ENCODE data around the gene VTN.

VTN gene

DNA sequence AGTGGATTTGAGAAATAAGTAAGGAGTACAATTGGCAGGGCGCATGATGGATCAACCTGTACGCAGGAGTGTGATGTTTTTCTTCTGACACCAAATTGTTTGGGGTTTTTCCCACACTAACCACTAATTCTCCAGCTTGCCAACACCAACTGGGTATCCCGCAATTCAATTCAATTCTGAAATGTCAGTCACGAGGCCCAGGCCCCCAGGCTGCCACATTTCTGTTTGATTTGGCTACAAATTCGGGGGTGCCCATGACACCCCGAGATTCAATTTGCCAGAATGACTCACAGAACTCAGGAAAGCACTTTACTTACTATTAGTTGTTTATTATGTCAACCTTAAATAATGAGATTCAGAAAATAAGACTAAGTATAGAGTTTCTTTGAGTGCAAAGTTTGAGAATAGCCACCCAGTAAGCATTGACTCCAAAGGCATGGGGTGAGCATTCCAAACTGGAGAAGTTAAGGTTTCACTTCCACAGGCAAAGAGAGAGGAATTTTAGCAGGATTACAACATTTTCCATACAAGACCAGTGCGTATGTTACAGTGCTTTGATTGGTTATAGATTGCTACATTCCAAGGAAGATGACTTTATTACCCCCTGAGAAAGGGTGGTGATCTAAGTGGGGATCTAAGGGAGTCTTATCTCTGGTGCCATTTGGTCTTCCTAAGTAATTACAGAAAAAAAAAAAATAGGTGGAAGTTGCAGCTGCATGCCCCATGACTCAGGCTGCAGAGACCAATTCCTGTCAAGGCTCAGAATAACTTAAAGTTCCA, 24.4 kb upstream of the VTN start:
- ATAC-seq: no peak
- 0 out of 2 replicates have a peak, but pooled peaks have one; percentile 19 for TF ChIP-seq ISL1 (CRISPR knock-in tag; IDR thresholded peaks at IDR 0.05)
- TF ChIP-seq, protein P1, sequence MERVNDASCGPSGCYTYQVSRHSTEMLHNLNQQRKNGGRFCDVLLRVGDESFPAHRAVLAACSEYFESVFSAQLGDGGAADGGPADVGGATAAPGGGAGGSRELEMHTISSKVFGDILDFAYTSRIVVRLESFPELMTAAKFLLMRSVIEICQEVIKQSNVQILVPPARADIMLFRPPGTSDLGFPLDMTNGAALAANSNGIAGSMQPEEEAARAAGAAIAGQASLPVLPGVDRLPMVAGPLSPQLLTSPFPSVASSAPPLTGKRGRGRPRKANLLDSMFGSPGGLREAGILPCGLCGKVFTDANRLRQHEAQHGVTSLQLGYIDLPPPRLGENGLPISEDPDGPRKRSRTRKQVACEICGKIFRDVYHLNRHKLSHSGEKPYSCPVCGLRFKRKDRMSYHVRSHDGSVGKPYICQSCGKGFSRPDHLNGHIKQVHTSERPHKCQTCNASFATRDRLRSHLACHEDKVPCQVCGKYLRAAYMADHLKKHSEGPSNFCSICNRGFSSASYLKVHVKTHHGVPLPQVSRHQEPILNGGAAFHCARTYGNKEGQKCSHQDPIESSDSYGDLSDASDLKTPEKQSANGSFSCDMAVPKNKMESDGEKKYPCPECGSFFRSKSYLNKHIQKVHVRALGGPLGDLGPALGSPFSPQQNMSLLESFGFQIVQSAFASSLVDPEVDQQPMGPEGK (CRISPR knock-in tag; IDR thresholded peaks at IDR 0.05; ENCODE audit: borderline replicate concordance): no peak

DNA sequence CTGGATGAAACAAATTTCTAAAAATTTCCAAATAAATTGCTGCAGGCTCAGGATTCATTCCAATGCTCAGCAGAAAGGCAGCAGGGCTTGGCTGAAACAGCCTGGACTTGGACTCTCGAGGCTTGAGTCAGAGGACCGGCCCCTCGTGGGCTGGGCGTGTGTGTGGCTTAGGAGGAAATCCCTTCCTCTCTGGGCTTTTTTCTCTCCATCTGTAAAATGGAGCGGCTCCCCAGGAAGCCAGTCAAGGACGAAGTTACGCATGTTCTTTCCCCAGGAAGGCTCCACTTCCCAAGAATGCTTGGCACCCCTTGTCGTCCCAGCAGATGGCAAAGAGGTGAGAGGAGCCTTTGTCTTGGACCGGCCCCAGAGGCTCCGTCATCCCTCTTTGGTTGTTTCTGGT, 22.4 kb upstream of the VTN start:
- no peak for ATAC-seq
- TF ChIP-seq TCF4 (CRISPR knock-in tag; IDR thresholded peaks at IDR 0.05; ENCODE audit: borderline replicate concordance) (no peak), RARB (CRISPR knock-in tag; IDR thresholded peaks at IDR 0.05) (no peak), CSDC2 (CRISPR knock-in tag; IDR thresholded peaks at IDR 0.05) (no peak), SNAI2 (CRISPR knock-in tag; IDR thresholded peaks at IDR 0.05) (no peak), ESRRG (CRISPR knock-in tag; IDR thresholded peaks at IDR 0.05) (no peak), ZNF70 (CRISPR knock-in tag; IDR thresholded peaks at IDR 0.05) (no peak), ZNF565 (CRISPR knock-in tag; conservative IDR thresholded peaks at IDR 0.05; ENCODE audit: low read depth) (no peak), TOX (CRISPR knock-in tag; IDR thresholded peaks at IDR 0.05; ENCODE audit: borderline replicate concordance) (no peak), ARNTL (CRISPR knock-in tag; IDR thresholded peaks at IDR 0.05; ENCODE audit: borderline replicate concordance, low read depth) (no peak)
- TF ChIP-seq, protein P1 (CRISPR knock-in tag; IDR thresholded peaks at IDR 0.05; ENCODE audit: borderline replicate concordance): no peak
- TF ChIP-seq, protein P2, sequence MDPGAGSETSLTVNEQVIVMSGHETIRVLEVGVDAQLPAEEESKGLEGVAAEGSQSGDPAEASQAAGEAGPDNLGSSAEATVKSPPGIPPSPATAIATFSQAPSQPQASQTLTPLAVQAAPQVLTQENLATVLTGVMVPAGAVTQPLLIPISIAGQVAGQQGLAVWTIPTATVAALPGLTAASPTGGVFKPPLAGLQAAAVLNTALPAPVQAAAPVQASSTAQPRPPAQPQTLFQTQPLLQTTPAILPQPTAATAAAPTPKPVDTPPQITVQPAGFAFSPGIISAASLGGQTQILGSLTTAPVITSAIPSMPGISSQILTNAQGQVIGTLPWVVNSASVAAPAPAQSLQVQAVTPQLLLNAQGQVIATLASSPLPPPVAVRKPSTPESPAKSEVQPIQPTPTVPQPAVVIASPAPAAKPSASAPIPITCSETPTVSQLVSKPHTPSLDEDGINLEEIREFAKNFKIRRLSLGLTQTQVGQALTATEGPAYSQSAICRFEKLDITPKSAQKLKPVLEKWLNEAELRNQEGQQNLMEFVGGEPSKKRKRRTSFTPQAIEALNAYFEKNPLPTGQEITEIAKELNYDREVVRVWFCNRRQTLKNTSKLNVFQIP (CRISPR knock-in tag; IDR thresholded peaks at IDR 0.05; ENCODE audit: borderline replicate concordance, low read depth): no peak
- TF ChIP-seq, protein P3, sequence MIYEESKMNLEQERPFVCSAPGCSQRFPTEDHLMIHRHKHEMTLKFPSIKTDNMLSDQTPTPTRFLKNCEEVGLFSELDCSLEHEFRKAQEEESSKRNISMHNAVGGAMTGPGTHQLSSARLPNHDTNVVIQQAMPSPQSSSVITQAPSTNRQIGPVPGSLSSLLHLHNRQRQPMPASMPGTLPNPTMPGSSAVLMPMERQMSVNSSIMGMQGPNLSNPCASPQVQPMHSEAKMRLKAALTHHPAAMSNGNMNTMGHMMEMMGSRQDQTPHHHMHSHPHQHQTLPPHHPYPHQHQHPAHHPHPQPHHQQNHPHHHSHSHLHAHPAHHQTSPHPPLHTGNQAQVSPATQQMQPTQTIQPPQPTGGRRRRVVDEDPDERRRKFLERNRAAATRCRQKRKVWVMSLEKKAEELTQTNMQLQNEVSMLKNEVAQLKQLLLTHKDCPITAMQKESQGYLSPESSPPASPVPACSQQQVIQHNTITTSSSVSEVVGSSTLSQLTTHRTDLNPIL (CRISPR knock-in tag; IDR thresholded peaks at IDR 0.05; ENCODE audit: low read depth): no peak

DNA sequence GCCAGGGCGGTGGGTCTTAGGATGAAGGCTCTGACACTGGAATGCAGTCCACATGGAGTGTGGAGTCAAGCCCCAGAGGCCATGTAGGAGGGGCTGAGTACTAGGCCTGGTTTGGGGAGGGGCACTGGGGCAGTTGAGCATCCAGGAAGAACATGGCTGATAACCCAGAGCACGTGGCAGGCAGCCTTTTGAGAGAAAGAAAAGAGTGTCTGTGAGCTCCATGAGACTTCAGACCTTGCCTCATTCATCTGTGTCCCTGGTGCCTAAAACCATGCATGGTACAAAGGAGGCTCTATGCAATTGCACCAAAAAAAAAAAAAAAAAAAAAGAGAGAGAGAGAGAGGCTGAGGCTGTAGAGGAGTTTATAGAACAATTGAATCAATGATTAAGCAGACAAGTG, 21.3 kb upstream of the VTN start:
- TF ChIP-seq ESRRG (CRISPR knock-in tag; IDR thresholded peaks at IDR 0.05): no peak
- no peak for TF ChIP-seq ZFP30 (CRISPR knock-in tag; IDR thresholded peaks at IDR 0.05)
- no peak for TF ChIP-seq PPARA (CRISPR knock-in tag; IDR thresholded peaks at IDR 0.05; ENCODE audit: borderline replicate concordance)
- TF ChIP-seq, protein P2 (CRISPR knock-in tag; IDR thresholded peaks at IDR 0.05; ENCODE audit: borderline replicate concordance, low read depth): no peak
- no peak for TF ChIP-seq TOX (CRISPR knock-in tag; IDR thresholded peaks at IDR 0.05; ENCODE audit: borderline replicate concordance)
- no peak for TF ChIP-seq OSR1 (CRISPR knock-in tag; IDR thresholded peaks at IDR 0.05)
- TF ChIP-seq ZNF8 (CRISPR knock-in tag; IDR thresholded peaks at IDR 0.05): no peak
- TF ChIP-seq ZC3H10 (CRISPR knock-in tag; IDR thresholded peaks at IDR 0.05): no peak
- TF ChIP-seq CSDC2 (CRISPR knock-in tag; IDR thresholded peaks at IDR 0.05): no peak
- TF ChIP-seq ISL1 (CRISPR knock-in tag; IDR thresholded peaks at IDR 0.05): no peak
- TF ChIP-seq SNAI2 (CRISPR knock-in tag; IDR thresholded peaks at IDR 0.05): no peak
- TF ChIP-seq ZFP3 (CRISPR knock-in tag; IDR thresholded peaks at IDR 0.05): no peak

DNA sequence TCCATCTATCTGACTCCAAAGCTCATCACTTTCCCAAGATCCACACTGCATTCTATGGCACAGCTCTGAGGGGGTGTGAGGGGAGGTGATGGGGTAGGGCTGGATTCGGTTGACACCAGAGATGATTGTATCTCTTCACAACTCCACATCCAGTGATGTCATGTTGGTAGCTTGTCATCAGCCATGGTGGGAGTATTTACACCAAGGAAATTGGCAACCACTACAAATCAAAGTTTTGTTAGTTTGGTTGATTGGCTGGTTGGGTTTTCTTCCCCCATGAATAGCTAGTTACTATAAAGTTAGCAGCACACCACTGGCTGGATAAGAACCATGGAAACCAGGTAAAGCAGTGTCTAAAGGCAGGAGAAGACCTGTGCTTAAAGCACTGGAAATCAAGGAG, 20.9 kb upstream of the VTN start:
- no peak for ATAC-seq
- TF ChIP-seq CSDC2 (CRISPR knock-in tag; IDR thresholded peaks at IDR 0.05): no peak
- TF ChIP-seq, protein P4, sequence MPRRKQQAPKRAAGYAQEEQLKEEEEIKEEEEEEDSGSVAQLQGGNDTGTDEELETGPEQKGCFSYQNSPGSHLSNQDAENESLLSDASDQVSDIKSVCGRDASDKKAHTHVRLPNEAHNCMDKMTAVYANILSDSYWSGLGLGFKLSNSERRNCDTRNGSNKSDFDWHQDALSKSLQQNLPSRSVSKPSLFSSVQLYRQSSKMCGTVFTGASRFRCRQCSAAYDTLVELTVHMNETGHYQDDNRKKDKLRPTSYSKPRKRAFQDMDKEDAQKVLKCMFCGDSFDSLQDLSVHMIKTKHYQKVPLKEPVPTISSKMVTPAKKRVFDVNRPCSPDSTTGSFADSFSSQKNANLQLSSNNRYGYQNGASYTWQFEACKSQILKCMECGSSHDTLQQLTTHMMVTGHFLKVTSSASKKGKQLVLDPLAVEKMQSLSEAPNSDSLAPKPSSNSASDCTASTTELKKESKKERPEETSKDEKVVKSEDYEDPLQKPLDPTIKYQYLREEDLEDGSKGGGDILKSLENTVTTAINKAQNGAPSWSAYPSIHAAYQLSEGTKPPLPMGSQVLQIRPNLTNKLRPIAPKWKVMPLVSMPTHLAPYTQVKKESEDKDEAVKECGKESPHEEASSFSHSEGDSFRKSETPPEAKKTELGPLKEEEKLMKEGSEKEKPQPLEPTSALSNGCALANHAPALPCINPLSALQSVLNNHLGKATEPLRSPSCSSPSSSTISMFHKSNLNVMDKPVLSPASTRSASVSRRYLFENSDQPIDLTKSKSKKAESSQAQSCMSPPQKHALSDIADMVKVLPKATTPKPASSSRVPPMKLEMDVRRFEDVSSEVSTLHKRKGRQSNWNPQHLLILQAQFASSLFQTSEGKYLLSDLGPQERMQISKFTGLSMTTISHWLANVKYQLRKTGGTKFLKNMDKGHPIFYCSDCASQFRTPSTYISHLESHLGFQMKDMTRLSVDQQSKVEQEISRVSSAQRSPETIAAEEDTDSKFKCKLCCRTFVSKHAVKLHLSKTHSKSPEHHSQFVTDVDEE (CRISPR knock-in tag; IDR thresholded peaks at IDR 0.05): no peak
- TF ChIP-seq ZFP3 (CRISPR knock-in tag; IDR thresholded peaks at IDR 0.05): no peak
- no peak for TF ChIP-seq PPARA (CRISPR knock-in tag; IDR thresholded peaks at IDR 0.05; ENCODE audit: borderline replicate concordance)
- no peak for TF ChIP-seq ZNF565 (CRISPR knock-in tag; conservative IDR thresholded peaks at IDR 0.05; ENCODE audit: low read depth)
- no peak for TF ChIP-seq ISL1 (CRISPR knock-in tag; IDR thresholded peaks at IDR 0.05)
- TF ChIP-seq, protein P2 (CRISPR knock-in tag; IDR thresholded peaks at IDR 0.05; ENCODE audit: borderline replicate concordance, low read depth): no peak

More for the DNA sequence above, 21.3 kb upstream of the VTN start:
- no peak for ATAC-seq

All from SK-N-SH treated with all-trans-retinoic acid at 6 μM for 48 hours (cell line).